SK-N-SH (cell line): ENCODE results near the gene SLIT1. TPM values are rescaled to one million over a fixed set of nuclear protein-coding genes. Genes with fewer than 3 reads are reported as not detected.

Experiments used
- CTCF ChIA-PET: fragments of 300-600, 350-600 bp; formaldehyde crosslinking; extraction: SDS; loops from one replicate; lab custom pipeline; 2021; lab: Yijun Ruan, JAX
- POLR2A ChIA-PET: fragments of 350-600 bp; sonication (Branson Sonifier 250); formaldehyde crosslinking; extraction: SDS; loops from one replicate; lab custom pipeline; 2020; ENCODE audit warnings: antibody characterized with exemption, inconsistent platforms; lab: Yijun Ruan, JAX
- DNase-seq: peaks from one replicate; pipeline ENCODE4 v3.0.0; 2012
- H2AFZ ChIP-seq: fragments of 200-600 bp; sonication (generic); 2 replicates; pipeline ENCODE4 v1.8.1; 2016; ENCODE audit warnings: antibody characterized with exemption, mild to moderate bottlenecking, low read depth
- H3F3A ChIP-seq: fragments of 200-600 bp; sonication (generic); replicated peaks from 2 replicates; pipeline ENCODE3; 2016; ENCODE audit warnings: antibody characterized with exemption, mild to moderate bottlenecking; ENCODE audit not compliant: insufficient read depth
- H3K27ac ChIP-seq, 2 experiments: fragments of 200-500 bp in 1 of 2; fragments of 200-600 bp in 1 of 2; sonication (Bioruptor generic) in 1 of 2; sonication (generic), shearing (Covaris generic) in 1 of 2; 2 replicates each; pipeline versions ENCODE4 v1.5.1 to v1.6.1; 2014 to 2016; ENCODE audit warnings: low read depth in 2 of 2, inconsistent platforms in 1 of 2, low read length in 1 of 2, mild to moderate bottlenecking in 1 of 2, mixed read lengths in 1 of 2
- H3K27me3 ChIP-seq: fragments of 200-600 bp; sonication (generic), shearing (Covaris generic); 2 replicates; pipeline ENCODE4 v1.6.1; 2016; ENCODE audit warnings: mixed run types; ENCODE audit not compliant: insufficient read depth
- H3K36me3 ChIP-seq, 2 experiments: fragments of 200-500 bp in 1 of 2; fragments of 200-600 bp in 1 of 2; sonication (Bioruptor generic) in 1 of 2; sonication (generic) in 1 of 2; replicated peaks in 1 of 2; 2 replicates each; pipeline versions ENCODE3 to v1.5.1; 2014 to 2016; ENCODE audit warnings: low read length in 1 of 2, mild to moderate bottlenecking in 1 of 2; ENCODE audit not compliant: insufficient read depth in 2 of 2, control insufficient read depth in 1 of 2
- H3K4me1 ChIP-seq, 2 experiments: fragments of 200-500 bp in 1 of 2; fragments of 200-600 bp in 1 of 2; sonication (Bioruptor generic) in 1 of 2; sonication (generic), shearing (Covaris generic) in 1 of 2; 2 replicates each; pipeline versions ENCODE4 v1.5.1 to v1.6.1; 2014 to 2016; ENCODE audit warnings: low read depth in 1 of 2, low read length in 1 of 2, mixed run types in 1 of 2; ENCODE audit not compliant: insufficient read depth in 2 of 2, control insufficient read depth in 1 of 2
- H3K4me2 ChIP-seq: fragments of 200-600 bp; sonication (generic), shearing (Covaris generic); 2 replicates; pipeline ENCODE4 v1.6.1; 2017; ENCODE audit warnings: mixed run types
- H3K4me3 ChIP-seq, 2 experiments: fragments of 200-500 bp in 1 of 2; fragments of 200-600 bp in 1 of 2; sonication (Bioruptor generic) in 1 of 2; sonication (generic), shearing (Covaris generic) in 1 of 2; 2 replicates each; pipeline versions ENCODE4 v1.5.1 to v1.8.1; 2014 to 2016; ENCODE audit warnings: low read depth in 2 of 2, inconsistent platforms in 1 of 2, low read length in 1 of 2, mild to moderate bottlenecking in 1 of 2, mixed read lengths in 1 of 2, moderate library complexity in 1 of 2
- H3K79me2 ChIP-seq: fragments of 200-600 bp; sonication (generic); 2 replicates; pipeline ENCODE4 v1.8.1; 2017; ENCODE audit warnings: mild to moderate bottlenecking; ENCODE audit not compliant: insufficient read depth
- H3K9ac ChIP-seq: fragments of 200-600 bp; sonication (generic); 2 replicates; pipeline ENCODE4 v1.6.1; 2017; ENCODE audit warnings: mixed run types
- H3K9me2 ChIP-seq: fragments of 200-600 bp; sonication (generic); 2 replicates; pipeline ENCODE4 v1.6.1; 2017; ENCODE audit warnings: mixed run types
- H3K9me3 ChIP-seq: fragments of 200-600 bp; sonication (generic); 2 replicates; pipeline ENCODE4 v1.6.1; 2017; ENCODE audit warnings: mixed run types, mild to moderate bottlenecking, moderate library complexity
- H4K20me1 ChIP-seq: fragments of 200-600 bp; sonication (generic); 2 replicates; pipeline ENCODE4 v1.6.1; 2017; ENCODE audit warnings: mild to moderate bottlenecking, mixed run types; ENCODE audit not compliant: insufficient read depth
- CHD2 ChIP-seq: fragments of 150-350 bp; IDR thresholded peaks from 2 replicates; pipeline ENCODE4 v1.6.1; 2018; ENCODE audit warnings: low read length; ENCODE audit not compliant: partially characterized antibody
- EZH2phosphoT487 ChIP-seq: fragments of 200-600 bp; sonication (generic); IDR thresholded peaks from 2 replicates; pipeline ENCODE4 v1.6.1; 2017; ENCODE audit warnings: low read depth, mixed run types, mild to moderate bottlenecking, antibody characterized with exemption, moderate library complexity, borderline replicate concordance
- FOSL2 ChIP-seq: IDR thresholded peaks from 2 replicates; pipeline ENCODE4 v1.4.0; 2012; ENCODE audit warnings: low read depth, mild to moderate bottlenecking, moderate library complexity, borderline replicate concordance
- FOXJ3 ChIP-seq: sonication (generic); formaldehyde crosslinking; IDR thresholded peaks from 2 replicates; pipeline ENCODE4 v1.5.1; 2020; ENCODE audit warnings: mild to moderate bottlenecking, missing genetic modification reagents
- GATA2 ChIP-seq: sonication (generic); formaldehyde crosslinking; IDR thresholded peaks from 2 replicates; pipeline ENCODE4 v1.5.0; 2020; ENCODE audit warnings: mild to moderate bottlenecking, missing genetic modification reagents
- JUND ChIP-seq: IDR thresholded peaks from 2 replicates; pipeline ENCODE4 v1.4.0; 2012
- MAX ChIP-seq: IDR thresholded peaks from 2 replicates; pipeline ENCODE4 v1.4.0; 2012; ENCODE audit warnings: low read depth
- MXI1 ChIP-seq: IDR thresholded peaks from 2 replicates; pipeline ENCODE4 v1.6.1; 2012; ENCODE audit warnings: mild to moderate bottlenecking, low read depth, low read length, improper control_type of control experiment
- NFIC ChIP-seq: IDR thresholded peaks from 2 replicates; pipeline ENCODE4 v1.4.0; 2012; ENCODE audit warnings: borderline replicate concordance
- NRF1 ChIP-seq: IDR thresholded peaks from 2 replicates; pipeline ENCODE4 v1.6.1; 2012; ENCODE audit warnings: low read depth, mild to moderate bottlenecking, low read length
- POLR2AphosphoS5 ChIP-seq: IDR thresholded peaks from 2 replicates; pipeline ENCODE4 v1.6.1; 2012; ENCODE audit warnings: low read depth, low read length
- RFX5 ChIP-seq: IDR thresholded peaks from 2 replicates; pipeline ENCODE4 v1.6.1; 2012; ENCODE audit warnings: mild to moderate bottlenecking, improper control_type of control experiment, low read length
- TAF1 ChIP-seq: IDR thresholded peaks from 2 replicates; pipeline ENCODE4 v1.6.1; 2012; ENCODE audit warnings: low read depth, mild to moderate bottlenecking, low read length, moderate library complexity, borderline replicate concordance
- TCF12 ChIP-seq: IDR thresholded peaks from 2 replicates; pipeline ENCODE4 v1.4.0; 2012
- USF1 ChIP-seq: IDR thresholded peaks from 2 replicates; pipeline ENCODE4 v1.4.0; 2012; ENCODE audit warnings: low read depth, borderline replicate concordance
- ZBTB33 ChIP-seq: IDR thresholded peaks from 2 replicates; pipeline ENCODE4 v1.4.0; 2012; ENCODE audit warnings: low read depth, borderline replicate concordance
- whole genome bisulfite sequencing: methylation state at CpG from one replicate; pipeline ENCODE4 v1.1.6; 2017; ENCODE audit warnings: low lambda C conversion rate; 5-methylcytosine and 5-hydroxymethylcytosine counted together
- polyA plus RNA-seq, 3 experiments: library from polyadenylated mRNA; depleted of rRNA; stranded (reverse); fragments of >200 nt; gene quantifications; 2 replicates each; pipeline ENCODE4 v1.2.3, GENCODE V29; 2012
- TF ChIP-seq, protein P1 (sequence below): fragments of 200-600 bp; sonication (generic); IDR thresholded peaks from 2 replicates; pipeline ENCODE4 v1.6.1; 2017; ENCODE audit warnings: antibody characterized with exemption, mild to moderate bottlenecking, moderate library complexity
- TF ChIP-seq, protein P2 (sequence below): fragments of 150-350 bp; IDR thresholded peaks from 2 replicates; pipeline ENCODE4 v1.6.1; 2017; ENCODE audit warnings: antibody characterized with exemption, low read length, low read depth, borderline replicate concordance
- TF ChIP-seq, protein P3 (sequence below): IDR thresholded peaks from 2 replicates; pipeline ENCODE4 v1.6.1; 2012; ENCODE audit warnings: mild to moderate bottlenecking, low read depth, low read length, moderate library complexity

The SLIT1 gene
- polyA plus RNA-seq, 1 of the 3 experiments (the other 2 are of a cell fraction), result 0.05 TPM

DNA sequence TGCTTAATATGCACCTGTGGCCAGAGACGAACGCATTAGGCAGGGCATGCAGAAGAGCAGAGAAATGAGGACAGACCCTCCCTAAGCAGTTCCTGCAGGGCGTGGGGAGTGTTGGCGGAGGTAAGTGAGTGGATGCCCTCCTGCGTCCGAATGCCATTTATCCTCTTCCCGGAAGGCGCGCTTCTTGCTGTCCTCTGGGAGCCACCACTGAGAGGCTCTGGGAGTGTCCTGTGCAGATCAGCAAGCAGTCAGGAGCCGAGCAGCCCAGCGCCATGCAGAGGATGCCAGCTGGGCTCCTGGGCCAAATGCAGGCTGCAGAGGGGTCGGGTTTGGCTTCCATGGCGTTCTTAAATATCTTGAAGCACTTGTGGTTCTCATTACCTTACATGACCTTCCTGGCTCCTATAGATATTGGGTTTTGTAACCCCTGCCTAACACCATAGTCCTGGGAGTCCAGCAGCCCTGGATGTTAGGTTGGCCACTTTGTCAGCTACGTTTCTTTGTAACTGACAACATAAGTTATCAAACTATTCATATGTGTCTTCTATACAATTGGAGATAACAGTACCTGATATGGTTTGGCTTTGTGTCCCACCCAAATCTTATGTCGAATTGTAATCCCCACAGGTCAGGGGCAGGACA lies 30.0 kb upstream of the SLIT1 start:
- CTCF ChIA-PET, result interaction anchor here (1.2 to 22.9 kb wide), 4 partner anchors 19 to 142 kb away, joined by 4 to 894 read pairs (median 274); partner anchors contain the start of gene SLIT1

More for the DNA sequence above, 30.0 kb upstream of the SLIT1 start:
- POLR2A ChIA-PET, result no interaction called here
- H3K9me2 ChIP-seq, result no peaks in the 10 kb centered on the region
- H3K27ac ChIP-seq, result no peak overlapping the region
- H3K79me2 ChIP-seq, result no peaks in the 10 kb centered on the region
- 96% methylated on average over 13 of the region's 15 CpGs for WGBS
- H3K4me3 ChIP-seq, result no peak overlapping the region
- no peaks in the 10 kb centered on the region for H4K20me1 ChIP-seq
- H3F3A ChIP-seq, result peaks cover 21% of the 10 kb centered on the region
- TF ChIP-seq, protein P1, sequence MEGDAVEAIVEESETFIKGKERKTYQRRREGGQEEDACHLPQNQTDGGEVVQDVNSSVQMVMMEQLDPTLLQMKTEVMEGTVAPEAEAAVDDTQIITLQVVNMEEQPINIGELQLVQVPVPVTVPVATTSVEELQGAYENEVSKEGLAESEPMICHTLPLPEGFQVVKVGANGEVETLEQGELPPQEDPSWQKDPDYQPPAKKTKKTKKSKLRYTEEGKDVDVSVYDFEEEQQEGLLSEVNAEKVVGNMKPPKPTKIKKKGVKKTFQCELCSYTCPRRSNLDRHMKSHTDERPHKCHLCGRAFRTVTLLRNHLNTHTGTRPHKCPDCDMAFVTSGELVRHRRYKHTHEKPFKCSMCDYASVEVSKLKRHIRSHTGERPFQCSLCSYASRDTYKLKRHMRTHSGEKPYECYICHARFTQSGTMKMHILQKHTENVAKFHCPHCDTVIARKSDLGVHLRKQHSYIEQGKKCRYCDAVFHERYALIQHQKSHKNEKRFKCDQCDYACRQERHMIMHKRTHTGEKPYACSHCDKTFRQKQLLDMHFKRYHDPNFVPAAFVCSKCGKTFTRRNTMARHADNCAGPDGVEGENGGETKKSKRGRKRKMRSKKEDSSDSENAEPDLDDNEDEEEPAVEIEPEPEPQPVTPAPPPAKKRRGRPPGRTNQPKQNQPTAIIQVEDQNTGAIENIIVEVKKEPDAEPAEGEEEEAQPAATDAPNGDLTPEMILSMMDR, result no peak
- TF ChIP-seq EZH2phosphoT487 (no peak), TAF1 (no peak), CHD2 (no peak), RFX5 (no peak), NFIC (no peak), ZBTB33 (no peak), POLR2AphosphoS5 (no peak), USF1 (no peak), GATA2 (CRISPR knock-in tag) (no peak), TCF12 (no peak), JUND (no peak), MXI1 (no peak), MAX (no peak), FOSL2 (no peak), FOXJ3 (CRISPR knock-in tag) (no peak), NRF1 (no peak)
- TF ChIP-seq, protein P2, sequence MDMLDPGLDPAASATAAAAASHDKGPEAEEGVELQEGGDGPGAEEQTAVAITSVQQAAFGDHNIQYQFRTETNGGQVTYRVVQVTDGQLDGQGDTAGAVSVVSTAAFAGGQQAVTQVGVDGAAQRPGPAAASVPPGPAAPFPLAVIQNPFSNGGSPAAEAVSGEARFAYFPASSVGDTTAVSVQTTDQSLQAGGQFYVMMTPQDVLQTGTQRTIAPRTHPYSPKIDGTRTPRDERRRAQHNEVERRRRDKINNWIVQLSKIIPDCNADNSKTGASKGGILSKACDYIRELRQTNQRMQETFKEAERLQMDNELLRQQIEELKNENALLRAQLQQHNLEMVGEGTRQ, result no peak
- TF ChIP-seq, protein P3, sequence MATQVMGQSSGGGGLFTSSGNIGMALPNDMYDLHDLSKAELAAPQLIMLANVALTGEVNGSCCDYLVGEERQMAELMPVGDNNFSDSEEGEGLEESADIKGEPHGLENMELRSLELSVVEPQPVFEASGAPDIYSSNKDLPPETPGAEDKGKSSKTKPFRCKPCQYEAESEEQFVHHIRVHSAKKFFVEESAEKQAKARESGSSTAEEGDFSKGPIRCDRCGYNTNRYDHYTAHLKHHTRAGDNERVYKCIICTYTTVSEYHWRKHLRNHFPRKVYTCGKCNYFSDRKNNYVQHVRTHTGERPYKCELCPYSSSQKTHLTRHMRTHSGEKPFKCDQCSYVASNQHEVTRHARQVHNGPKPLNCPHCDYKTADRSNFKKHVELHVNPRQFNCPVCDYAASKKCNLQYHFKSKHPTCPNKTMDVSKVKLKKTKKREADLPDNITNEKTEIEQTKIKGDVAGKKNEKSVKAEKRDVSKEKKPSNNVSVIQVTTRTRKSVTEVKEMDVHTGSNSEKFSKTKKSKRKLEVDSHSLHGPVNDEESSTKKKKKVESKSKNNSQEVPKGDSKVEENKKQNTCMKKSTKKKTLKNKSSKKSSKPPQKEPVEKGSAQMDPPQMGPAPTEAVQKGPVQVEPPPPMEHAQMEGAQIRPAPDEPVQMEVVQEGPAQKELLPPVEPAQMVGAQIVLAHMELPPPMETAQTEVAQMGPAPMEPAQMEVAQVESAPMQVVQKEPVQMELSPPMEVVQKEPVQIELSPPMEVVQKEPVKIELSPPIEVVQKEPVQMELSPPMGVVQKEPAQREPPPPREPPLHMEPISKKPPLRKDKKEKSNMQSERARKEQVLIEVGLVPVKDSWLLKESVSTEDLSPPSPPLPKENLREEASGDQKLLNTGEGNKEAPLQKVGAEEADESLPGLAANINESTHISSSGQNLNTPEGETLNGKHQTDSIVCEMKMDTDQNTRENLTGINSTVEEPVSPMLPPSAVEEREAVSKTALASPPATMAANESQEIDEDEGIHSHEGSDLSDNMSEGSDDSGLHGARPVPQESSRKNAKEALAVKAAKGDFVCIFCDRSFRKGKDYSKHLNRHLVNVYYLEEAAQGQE, result no peak
- H2AFZ ChIP-seq, result no peak overlapping the region
- no peaks in the 10 kb centered on the region for H3K36me3 ChIP-seq
- peaks cover 0 to 10% of the 10 kb centered on the region in 2 experiments; a peak in 2 of 4 replicates for H3K4me1 ChIP-seq
- H3K9ac ChIP-seq, result no peak overlapping the region
- H3K9me3 ChIP-seq, result no peaks in the 10 kb centered on the region
- no peak overlapping the region for H3K4me2 ChIP-seq
- H3K27me3 ChIP-seq, result no peaks in the 10 kb centered on the region
- no peak for DNase-seq
